PFSK-1 (cell line): Measurements from ENCODE around the gene PIK3R6.

Experiments
- FOXP2 ChIP-seq: optimal IDR thresholded peaks from 2 replicates; pipeline ENCODE3; 2011; ENCODE audit warnings: borderline replicate concordance, control low read depth, inconsistent platforms; ENCODE audit not compliant: insufficient read depth; ENCODE audit errors: extremely low read length, extremely low read depth
- POLR2AphosphoS5 ChIP-seq: IDR thresholded peaks from 2 replicates; pipeline ENCODE4 v1.6.1; 2012; ENCODE audit warnings: low read depth, mild to moderate bottlenecking, control low read depth, low read length, moderate library complexity
- REST ChIP-seq, 2 experiments: IDR thresholded peaks; 2 replicates each; pipeline versions ENCODE4 v1.6.1 to v1.8.0; 2011 to 2012; ENCODE audit warnings: low read depth in 2 of 2, low read length in 2 of 2, control low read depth in 1 of 2, inconsistent platforms in 1 of 2, mild to moderate bottlenecking in 1 of 2, moderate library complexity in 1 of 2; ENCODE audit not compliant: insufficient read depth in 1 of 2
- SIN3A ChIP-seq: IDR thresholded peaks from 2 replicates; pipeline ENCODE4 v1.6.1; 2012; ENCODE audit warnings: mild to moderate bottlenecking, low read length, moderate library complexity, borderline replicate concordance; ENCODE audit not compliant: insufficient read depth
- TAF1 ChIP-seq: IDR thresholded peaks from 2 replicates; pipeline ENCODE4 v1.6.1; 2012; ENCODE audit warnings: low read length, control low read depth, borderline replicate concordance; ENCODE audit not compliant: insufficient read depth

- TF ChIP-seq POLR2AphosphoS5 (no peak), SIN3A (no peak), TAF1 (no peak), REST (IDR thresholded peaks at IDR 0.05; ENCODE audit: insufficient read depth in 1 of 2, low read depth in 2 of 2, low read length in 2 of 2) (no peak), FOXP2 (no peak)
Measured at GRCh38 chr17:8776248-8776647, 91.2 kb downstream of the PIK3R6 start.
